DOHH2 (cell line): ENCODE data around the gene TRIM5.

Source experiments
- H3F3A ChIP-seq: fragments of 200-600 bp; sonication (generic), shearing (Covaris generic); 2 replicates; pipeline ENCODE4 v1.6.0; 2016; ENCODE audit warnings: antibody characterized with exemption, mild to moderate bottlenecking; ENCODE audit not compliant: control insufficient read depth, insufficient read depth
- H3K27ac ChIP-seq: fragments of 200-600 bp; sonication (generic); 2 replicates; pipeline ENCODE4 v1.5.1; 2014; ENCODE audit warnings: low read depth, mild to moderate bottlenecking, low read length, moderate library complexity
- H3K27me3 ChIP-seq: fragments of 200-600 bp; sonication (generic); 2 replicates; pipeline ENCODE4 v1.6.1; 2014; ENCODE audit warnings: mild to moderate bottlenecking, low read length, mixed read lengths; ENCODE audit not compliant: control insufficient read depth
- H3K36me3 ChIP-seq: fragments of 200-600 bp; sonication (generic); 2 replicates; pipeline ENCODE4 v1.6.1; 2014; ENCODE audit warnings: mild to moderate bottlenecking, low read length, moderate library complexity, mixed read lengths; ENCODE audit not compliant: control insufficient read depth
- H3K4me1 ChIP-seq: fragments of 200-600 bp; sonication (generic); 2 replicates; pipeline ENCODE4 v1.6.1; 2014; ENCODE audit warnings: mild to moderate bottlenecking, low read length, mixed read lengths; ENCODE audit not compliant: control insufficient read depth
- H3K4me2 ChIP-seq: fragments of 200-600 bp; sonication (generic); 2 replicates; pipeline ENCODE4 v1.6.0; 2014; ENCODE audit warnings: mild to moderate bottlenecking, low read length, moderate library complexity
- H3K4me3 ChIP-seq: fragments of 200-600 bp; sonication (generic); 2 replicates; pipeline ENCODE4 v1.5.1; 2014; ENCODE audit warnings: mild to moderate bottlenecking, low read length, mixed read lengths
- H3K79me2 ChIP-seq: fragments of 200-600 bp; sonication (generic); 2 replicates; pipeline ENCODE4 v1.6.1; 2014; ENCODE audit warnings: mild to moderate bottlenecking, low read length, mixed read lengths; ENCODE audit not compliant: control insufficient read depth
- H3K9me2 ChIP-seq: fragments of 200-600 bp; sonication (generic); replicated peaks from 2 replicates; pipeline ENCODE4 v1.6.1; 2014; ENCODE audit warnings: mild to moderate bottlenecking, low read length, mixed read lengths; ENCODE audit not compliant: control insufficient read depth
- H3K9me3 ChIP-seq: fragments of 200-600 bp; sonication (generic); 2 replicates; pipeline ENCODE4 v1.6.1; 2014; ENCODE audit warnings: antibody characterized with exemption, low read length, mixed read lengths; ENCODE audit not compliant: control insufficient read depth, insufficient read depth
- H4K20me1 ChIP-seq: fragments of 200-600 bp; sonication (generic); 2 replicates; pipeline ENCODE4 v1.6.0; 2014; ENCODE audit warnings: low read depth, mild to moderate bottlenecking, antibody characterized with exemption, low read length, moderate library complexity; ENCODE audit not compliant: control insufficient read depth, insufficient read depth
- EZH2phosphoT487 ChIP-seq: fragments of 200-600 bp; sonication (generic); IDR thresholded peaks from 2 replicates; pipeline ENCODE4 v1.6.1; 2017; ENCODE audit warnings: borderline replicate concordance, mild to moderate bottlenecking, antibody characterized with exemption, low read length, moderate library complexity, mixed read lengths
- TF ChIP-seq, protein P1 (sequence below): fragments of 200-600 bp; sonication (generic); IDR thresholded peaks from one replicate; pipeline ENCODE4 v1.5.1; 2014; ENCODE audit warnings: antibody characterized with exemption, mild to moderate bottlenecking, low read depth, low read length; ENCODE audit not compliant: poor library complexity, severe bottlenecking

The TRIM5 gene

DNA sequence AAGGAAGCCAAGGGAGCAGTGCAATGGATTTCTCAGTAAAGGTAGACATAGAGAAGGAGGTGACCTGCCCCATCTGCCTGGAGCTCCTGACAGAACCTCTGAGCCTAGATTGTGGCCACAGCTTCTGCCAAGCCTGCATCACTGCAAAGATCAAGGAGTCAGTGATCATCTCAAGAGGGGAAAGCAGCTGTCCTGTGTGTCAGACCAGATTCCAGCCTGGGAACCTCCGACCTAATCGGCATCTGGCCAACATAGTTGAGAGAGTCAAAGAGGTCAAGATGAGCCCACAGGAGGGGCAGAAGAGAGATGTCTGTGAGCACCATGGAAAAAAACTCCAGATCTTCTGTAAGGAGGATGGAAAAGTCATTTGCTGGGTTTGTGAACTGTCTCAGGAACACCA lies 11.3 kb upstream of the TRIM5 start:
- Histone ChIP-seq H3K4me1 (peaks cover 20% of the 10 kb centered on the region), H3K79me2 (peaks cover 13% of the 10 kb centered on the region), H3K36me3 (peaks cover 12% of the 10 kb centered on the region), H3K27me3 (no peaks in the 10 kb centered on the region), H4K20me1 (no peaks in the 10 kb centered on the region), H3K9me3 (no peaks in the 10 kb centered on the region), H3K4me3 (no peak overlapping the region), H3K9me2 (no peaks in the 10 kb centered on the region), H3K4me2 (no peak overlapping the region), H3K27ac (no peak overlapping the region), H3F3A (peaks cover 4% of the 10 kb centered on the region; the same call in 1 of the 2 replicates)
- TF ChIP-seq, protein P1, sequence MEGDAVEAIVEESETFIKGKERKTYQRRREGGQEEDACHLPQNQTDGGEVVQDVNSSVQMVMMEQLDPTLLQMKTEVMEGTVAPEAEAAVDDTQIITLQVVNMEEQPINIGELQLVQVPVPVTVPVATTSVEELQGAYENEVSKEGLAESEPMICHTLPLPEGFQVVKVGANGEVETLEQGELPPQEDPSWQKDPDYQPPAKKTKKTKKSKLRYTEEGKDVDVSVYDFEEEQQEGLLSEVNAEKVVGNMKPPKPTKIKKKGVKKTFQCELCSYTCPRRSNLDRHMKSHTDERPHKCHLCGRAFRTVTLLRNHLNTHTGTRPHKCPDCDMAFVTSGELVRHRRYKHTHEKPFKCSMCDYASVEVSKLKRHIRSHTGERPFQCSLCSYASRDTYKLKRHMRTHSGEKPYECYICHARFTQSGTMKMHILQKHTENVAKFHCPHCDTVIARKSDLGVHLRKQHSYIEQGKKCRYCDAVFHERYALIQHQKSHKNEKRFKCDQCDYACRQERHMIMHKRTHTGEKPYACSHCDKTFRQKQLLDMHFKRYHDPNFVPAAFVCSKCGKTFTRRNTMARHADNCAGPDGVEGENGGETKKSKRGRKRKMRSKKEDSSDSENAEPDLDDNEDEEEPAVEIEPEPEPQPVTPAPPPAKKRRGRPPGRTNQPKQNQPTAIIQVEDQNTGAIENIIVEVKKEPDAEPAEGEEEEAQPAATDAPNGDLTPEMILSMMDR, result no peak
- TF ChIP-seq EZH2phosphoT487, result no peak

DNA sequence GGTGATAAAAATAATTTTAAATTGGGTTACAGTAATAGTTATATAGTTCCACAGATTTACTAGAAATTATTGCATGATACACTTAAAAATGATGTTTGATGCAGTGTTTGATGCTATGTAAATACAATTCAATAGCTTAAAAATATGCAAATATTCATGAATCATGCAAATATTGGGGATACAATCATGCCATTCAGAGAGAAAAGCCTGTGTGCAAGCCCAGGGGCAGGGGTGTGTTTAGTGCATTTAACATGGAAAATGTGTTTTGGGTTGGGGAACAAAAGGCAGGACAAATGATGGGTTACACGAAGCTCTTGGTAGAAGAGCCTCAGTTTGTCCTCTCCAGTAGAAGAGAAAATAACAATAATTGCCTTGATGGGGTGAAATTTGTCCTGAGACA lies 10.7 kb upstream of the TRIM5 start:
- peaks cover 19% of the 10 kb centered on the region for H3K79me2 ChIP-seq
- H3K4me2 ChIP-seq, result no peak overlapping the region
- no peak overlapping the region for H3K4me3 ChIP-seq
- TF ChIP-seq EZH2phosphoT487, result no peak
- TF ChIP-seq, protein P1, result no peak
- H3K27me3 ChIP-seq, result no peaks in the 10 kb centered on the region
- H3K9me2 ChIP-seq, result no peaks in the 10 kb centered on the region
- no peaks in the 10 kb centered on the region for H3K9me3 ChIP-seq
- no peaks in the 10 kb centered on the region for H4K20me1 ChIP-seq
- no peak overlapping the region for H3K27ac ChIP-seq
- peaks cover 10% of the 10 kb centered on the region for H3K36me3 ChIP-seq
- peaks cover 4% of the 10 kb centered on the region; the same call in 1 of the 2 replicates for H3F3A ChIP-seq
- peaks cover 24% of the 10 kb centered on the region for H3K4me1 ChIP-seq

DNA sequence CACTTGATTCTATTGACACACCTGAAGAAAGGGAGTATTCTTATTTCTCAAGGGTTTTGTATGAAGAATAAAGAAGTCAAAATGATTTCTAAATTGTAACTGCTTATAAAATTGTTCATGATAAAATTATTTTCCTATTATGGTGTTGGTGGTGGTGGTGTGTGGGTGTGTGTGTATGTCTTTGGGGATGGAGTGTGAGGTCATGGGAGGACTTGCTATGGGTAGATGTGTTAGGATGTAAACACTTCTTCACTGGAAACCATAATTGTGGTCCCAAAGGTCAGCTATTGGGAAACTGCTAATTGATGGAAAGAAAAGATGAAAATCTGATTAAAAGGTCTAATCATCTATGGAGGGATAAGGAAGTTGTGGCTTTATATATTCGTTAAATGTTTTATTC lies 9.8 kb upstream of the TRIM5 start:
- Histone ChIP-seq H3F3A (peaks cover 8% of the 10 kb centered on the region; the same call in 1 of the 2 replicates), H3K79me2 (peaks cover 23% of the 10 kb centered on the region), H3K4me3 (no peak overlapping the region), H3K36me3 (peaks cover 10% of the 10 kb centered on the region), H3K4me1 (peaks cover 25% of the 10 kb centered on the region), H4K20me1 (no peaks in the 10 kb centered on the region), H3K27ac (no peak overlapping the region), H3K9me3 (no peaks in the 10 kb centered on the region), H3K9me2 (no peaks in the 10 kb centered on the region), H3K27me3 (no peaks in the 10 kb centered on the region), H3K4me2 (no peak overlapping the region)
- TF ChIP-seq, protein P1, result no peak
- no peak for TF ChIP-seq EZH2phosphoT487
